GM18867 (cell line): ENCODE measurements around the gene CDCA4.

ENCODE experiments used
- ATAC-seq: cut with Tn5 transposase; IDR thresholded peaks from one replicate; pipeline ENCODE4 v1.9.1; 2021; ENCODE audit warnings: mild to moderate bottlenecking, moderate library complexity; ENCODE audit not compliant: unreplicated experiment

Gene CDCA4

GRCh38 chr14:105015242-105015641 lies 5.6 kb downstream of the CDCA4 start:
- ATAC-seq: no peak

GRCh38 chr14:105014631-105015030 lies 6.3 kb downstream of the CDCA4 start:
- ATAC-seq: no peak

GRCh38 chr14:105014032-105014431 lies 6.9 kb downstream of the CDCA4 start:
- no peak for ATAC-seq

GRCh38 chr14:105013150-105013785 lies 7.6 kb downstream of the CDCA4 start:
- ATAC-seq: no peak

- ATAC-seq: no peak
Measured at GRCh38 chr14:105012171-105012985, 8.5 kb downstream of the CDCA4 start.

- no peak for ATAC-seq
Measured at GRCh38 chr14:105011312-105011990, 9.4 kb downstream of the CDCA4 start.

GRCh38 chr14:105010891-105011291 lies 10.0 kb downstream of the CDCA4 start:
- no peak for ATAC-seq

GRCh38 chr14:105010106-105010505 lies 10.8 kb downstream of the CDCA4 start:
- no peak for ATAC-seq

- no peak for ATAC-seq
Measured at GRCh38 chr14:105007593-105008264, 13.2 kb downstream of the CDCA4 start.

GRCh38 chr14:105006831-105007592 lies 13.9 kb downstream of the CDCA4 start:
- ATAC-seq: no peak

GRCh38 chr14:105005929-105006830 lies 14.7 kb downstream of the CDCA4 start:
- ATAC-seq: no peak

- no peak for ATAC-seq
Measured at GRCh38 chr14:105005329-105005928, 15.5 kb downstream of the CDCA4 start.

- ATAC-seq: no peak
Measured at GRCh38 chr14:104999361-104999760, 21.5 kb downstream of the CDCA4 start.

GRCh38 chr14:104998801-104999200 lies 22.1 kb downstream of the CDCA4 start:
- no peak for ATAC-seq

- ATAC-seq: no peak
Measured at GRCh38 chr14:104996483-104996882, 24.4 kb downstream of the CDCA4 start.

GRCh38 chr14:104996032-104996431 lies 24.9 kb downstream of the CDCA4 start:
- no peak for ATAC-seq

- ATAC-seq: no peak
Measured at GRCh38 chr14:104994978-104995377, 25.9 kb downstream of the CDCA4 start.

GRCh38 chr14:104993808-104994591 lies 26.9 kb downstream of the CDCA4 start:
- ATAC-seq: no peak
